Right lobe of liver (tissue), 4 donors: ENCODE data around the gene RDM1.

Source experiments
- POLR2A ChIP-seq: fragments of 450-650 bp; IDR thresholded peaks from one replicate; pipeline ENCODE4 v1.6.1; 2017; ENCODE audit warnings: antibody characterized with exemption, mild to moderate bottlenecking
- TF ChIP-seq, protein P1 (sequence below), 4 donors: fragments of 200-600 bp in 3 of 4; fragments of 450-650 bp in 1 of 4; IDR thresholded peaks; one replicate each; pipeline versions ENCODE4 v1.5.1 to v1.8.0; 2016 to 2022; ENCODE audit warnings: antibody characterized with exemption in 4 of 4, mild to moderate bottlenecking in 2 of 4
- donor health status: DM: no; HTN: no; CAD: no.
- donor health status: DM: no; HTN: no; CAD: no.
- donor health status: DM: no; HTN: yes; CAD: no.

DNA sequence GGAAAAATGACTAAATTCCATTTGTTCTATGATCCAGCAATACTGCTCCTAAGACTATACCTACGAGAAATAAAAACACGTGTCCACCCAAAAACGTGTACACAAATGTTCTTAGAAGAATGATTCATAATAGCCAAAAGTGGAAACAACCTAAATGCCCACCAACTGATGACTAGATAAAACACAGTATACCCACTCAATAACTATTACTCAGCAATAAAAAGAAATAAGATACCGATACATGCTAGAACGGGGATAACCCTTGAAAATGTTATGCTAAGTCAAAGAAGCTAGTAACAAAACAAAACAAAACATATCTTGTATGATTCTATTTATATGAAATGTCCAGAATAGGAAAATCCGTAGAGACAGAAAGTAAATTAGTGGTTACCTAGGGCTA is 33.1 kb upstream of the RDM1 start:
- TF ChIP-seq, protein P1, sequence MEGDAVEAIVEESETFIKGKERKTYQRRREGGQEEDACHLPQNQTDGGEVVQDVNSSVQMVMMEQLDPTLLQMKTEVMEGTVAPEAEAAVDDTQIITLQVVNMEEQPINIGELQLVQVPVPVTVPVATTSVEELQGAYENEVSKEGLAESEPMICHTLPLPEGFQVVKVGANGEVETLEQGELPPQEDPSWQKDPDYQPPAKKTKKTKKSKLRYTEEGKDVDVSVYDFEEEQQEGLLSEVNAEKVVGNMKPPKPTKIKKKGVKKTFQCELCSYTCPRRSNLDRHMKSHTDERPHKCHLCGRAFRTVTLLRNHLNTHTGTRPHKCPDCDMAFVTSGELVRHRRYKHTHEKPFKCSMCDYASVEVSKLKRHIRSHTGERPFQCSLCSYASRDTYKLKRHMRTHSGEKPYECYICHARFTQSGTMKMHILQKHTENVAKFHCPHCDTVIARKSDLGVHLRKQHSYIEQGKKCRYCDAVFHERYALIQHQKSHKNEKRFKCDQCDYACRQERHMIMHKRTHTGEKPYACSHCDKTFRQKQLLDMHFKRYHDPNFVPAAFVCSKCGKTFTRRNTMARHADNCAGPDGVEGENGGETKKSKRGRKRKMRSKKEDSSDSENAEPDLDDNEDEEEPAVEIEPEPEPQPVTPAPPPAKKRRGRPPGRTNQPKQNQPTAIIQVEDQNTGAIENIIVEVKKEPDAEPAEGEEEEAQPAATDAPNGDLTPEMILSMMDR (IDR thresholded peaks at IDR 0.05) = no peak
- TF ChIP-seq POLR2A = no peak
